Choroid plexus epithelial cell (primary cell): ENCODE measurements around the gene NRG2.

Experiments
- DNase-seq: peaks from one replicate; pipeline ENCODE4 v3.0.0-alpha.2; 2010; ENCODE audit warnings: low read depth
- H3K4me3 ChIP-seq: 2 replicates; pipeline ENCODE4 v1.5.1; 2011; ENCODE audit warnings: low read depth, mild to moderate bottlenecking, control low read depth, low read length, moderate library complexity
- CTCF ChIP-seq: conservative IDR thresholded peaks from 2 replicates; pipeline ENCODE4 v1.5.1; 2011; ENCODE audit warnings: low read depth, mild to moderate bottlenecking, control low read depth, inconsistent platforms, low read length, moderate library complexity

Gene NRG2

GRCh38 chr5:139825690-139826089 lies 217.4 kb downstream of the NRG2 start:
- no peak for DNase-seq
- no peak for TF ChIP-seq CTCF
- H3K4me3 ChIP-seq, result no peak overlapping the region

GRCh38 chr5:139823757-139824355 lies 219.2 kb downstream of the NRG2 start:
- DNase-seq, result no peak
- H3K4me3 ChIP-seq, result no peak overlapping the region
- TF ChIP-seq CTCF, result no peak

GRCh38 chr5:139822553-139823425 lies 220.3 kb downstream of the NRG2 start:
- H3K4me3 ChIP-seq, result no peak overlapping the region
- TF ChIP-seq CTCF, result no peak
- DNase-seq, result no peak

GRCh38 chr5:139821806-139822552 lies 221.1 kb downstream of the NRG2 start:
- TF ChIP-seq CTCF, result no peak
- DNase-seq, result no peak
- no peak overlapping the region for H3K4me3 ChIP-seq

GRCh38 chr5:139820606-139821005 lies 222.5 kb downstream of the NRG2 start:
- no peak for TF ChIP-seq CTCF

GRCh38 chr5:139820130-139820529 lies 223.0 kb downstream of the NRG2 start:
- no peak for DNase-seq
- H3K4me3 ChIP-seq, result no peak overlapping the region
- no peak for TF ChIP-seq CTCF

More at GRCh38 chr5:139820606-139821005, 222.5 kb downstream of the NRG2 start:
- DNase-seq, result no peak
- no peak overlapping the region for H3K4me3 ChIP-seq
